Endothelial cell (in vitro differentiated cells): ENCODE results near the gene APBB2. TPM values are rescaled to one million over a fixed set of nuclear protein-coding genes. Genes with fewer than 3 reads are reported as not detected.
A peak's percentile ranks its signal among the peaks of the same experiment; 100 is the strongest.

Experiments
- DNase-seq: peaks from one replicate; pipeline ENCODE4 v3.0.0; 2021; ENCODE audit warnings: low spot score
- H3K27ac Mint-ChIP-seq: one replicate; pipeline ENCODE4 v1.8.0; 2021; ENCODE audit warnings: mixed read lengths, inconsistent platforms; ENCODE audit not compliant: unreplicated experiment
- H3K27me3 Mint-ChIP-seq: one replicate; pipeline ENCODE4 v1.8.0; 2021; ENCODE audit warnings: mild to moderate bottlenecking, moderate library complexity, mixed read lengths, inconsistent platforms; ENCODE audit not compliant: unreplicated experiment
- H3K36me3 Mint-ChIP-seq: one replicate; pipeline ENCODE4 v1.8.0; 2021; ENCODE audit warnings: mild to moderate bottlenecking, low read depth, mixed read lengths, inconsistent platforms; ENCODE audit not compliant: unreplicated experiment
- H3K4me1 Mint-ChIP-seq: one replicate; pipeline ENCODE4 v1.8.0; 2021; ENCODE audit warnings: mild to moderate bottlenecking, mixed read lengths, inconsistent platforms; ENCODE audit not compliant: unreplicated experiment
- H3K4me3 Mint-ChIP-seq: one replicate; pipeline ENCODE4 v1.8.0; 2021; ENCODE audit warnings: mild to moderate bottlenecking, mixed read lengths, inconsistent platforms; ENCODE audit not compliant: unreplicated experiment
- H3K9me3 Mint-ChIP-seq: one replicate; pipeline ENCODE4 v1.8.0; 2021; ENCODE audit warnings: mixed read lengths, inconsistent platforms; ENCODE audit not compliant: unreplicated experiment
- total RNA-seq: library from RNA; stranded (reverse); fragmentation: NEBNext Ultra II Directional; extraction: Animal tissue kit (Norgen Biotek cat#: 25700); gene quantifications from one replicate; pipeline ENCODE4 v1.2.1, GENCODE V29; 2021; ENCODE audit not compliant: unreplicated experiment
- TF ChIP-seq, protein P1 (sequence below): fragments of 200-600 bp; sonication (generic); IDR thresholded peaks from one replicate; pipeline ENCODE4 v1.5.0; 2021; ENCODE audit warnings: antibody characterized with exemption; ENCODE audit not compliant: unreplicated experiment

APBB2 gene
- total RNA-seq, 1 donor from 2014 or later: 103 TPM

GRCh38 chr4:41227902-41228301 lies 13.6 kb upstream of the APBB2 start:
- H3K27ac Mint-ChIP-seq: no peak overlapping the region
- H3K4me3 Mint-ChIP-seq: no peak overlapping the region
- no peaks in the 10 kb centered on the region for H3K9me3 Mint-ChIP-seq
- H3K36me3 Mint-ChIP-seq: no peaks in the 10 kb centered on the region
- no peak for DNase-seq
- TF ChIP-seq, protein P1, sequence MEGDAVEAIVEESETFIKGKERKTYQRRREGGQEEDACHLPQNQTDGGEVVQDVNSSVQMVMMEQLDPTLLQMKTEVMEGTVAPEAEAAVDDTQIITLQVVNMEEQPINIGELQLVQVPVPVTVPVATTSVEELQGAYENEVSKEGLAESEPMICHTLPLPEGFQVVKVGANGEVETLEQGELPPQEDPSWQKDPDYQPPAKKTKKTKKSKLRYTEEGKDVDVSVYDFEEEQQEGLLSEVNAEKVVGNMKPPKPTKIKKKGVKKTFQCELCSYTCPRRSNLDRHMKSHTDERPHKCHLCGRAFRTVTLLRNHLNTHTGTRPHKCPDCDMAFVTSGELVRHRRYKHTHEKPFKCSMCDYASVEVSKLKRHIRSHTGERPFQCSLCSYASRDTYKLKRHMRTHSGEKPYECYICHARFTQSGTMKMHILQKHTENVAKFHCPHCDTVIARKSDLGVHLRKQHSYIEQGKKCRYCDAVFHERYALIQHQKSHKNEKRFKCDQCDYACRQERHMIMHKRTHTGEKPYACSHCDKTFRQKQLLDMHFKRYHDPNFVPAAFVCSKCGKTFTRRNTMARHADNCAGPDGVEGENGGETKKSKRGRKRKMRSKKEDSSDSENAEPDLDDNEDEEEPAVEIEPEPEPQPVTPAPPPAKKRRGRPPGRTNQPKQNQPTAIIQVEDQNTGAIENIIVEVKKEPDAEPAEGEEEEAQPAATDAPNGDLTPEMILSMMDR: no peak
- peaks cover 4% of the 10 kb centered on the region for H3K27me3 Mint-ChIP-seq
- peaks cover 2% of the 10 kb centered on the region for H3K4me1 Mint-ChIP-seq

- Mint-ChIP-seq H3K4me3 (no peak overlapping the region), H3K36me3 (no peaks in the 10 kb centered on the region), H3K4me1 (peaks cover 9% of the 10 kb centered on the region), H3K27me3 (no peaks in the 10 kb centered on the region), H3K27ac (no peak overlapping the region), H3K9me3 (no peaks in the 10 kb centered on the region)
- TF ChIP-seq, protein P1: no peak
- no peak for DNase-seq
Observed at GRCh38 chr4:41221850-41222645, 7.7 kb upstream of the APBB2 start.

GRCh38 chr4:41219421-41219950 lies 5.1 kb upstream of the APBB2 start:
- TF ChIP-seq, protein P1: no peak
- H3K4me1 Mint-ChIP-seq: peaks cover 26% of the 10 kb centered on the region
- DNase-seq: no peak
- peaks cover 4% of the 10 kb centered on the region for H3K36me3 Mint-ChIP-seq
- H3K9me3 Mint-ChIP-seq: no peaks in the 10 kb centered on the region
- peaks cover 4% of the 10 kb centered on the region for H3K27me3 Mint-ChIP-seq
- H3K27ac Mint-ChIP-seq: no peak overlapping the region
- H3K4me3 Mint-ChIP-seq: no peak overlapping the region

DNA sequence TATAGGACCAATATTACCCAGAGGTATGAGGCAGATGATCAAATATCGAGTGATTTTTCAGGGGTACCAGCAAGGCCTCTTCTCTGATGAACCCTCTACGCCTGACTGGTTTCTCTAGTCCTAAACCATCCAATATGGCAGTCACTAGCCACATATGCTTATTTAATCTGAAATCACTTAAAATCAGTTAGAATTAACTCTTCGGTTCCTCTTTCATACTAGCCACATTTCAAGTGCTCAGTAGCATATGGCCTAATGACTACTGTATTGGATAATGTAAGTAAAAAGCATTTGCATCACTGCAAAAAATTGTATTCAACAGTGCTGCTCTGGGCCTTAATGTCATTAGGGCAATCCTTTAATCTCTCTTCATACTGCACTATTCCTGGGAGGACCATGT lies 4.4 kb upstream of the APBB2 start:
- no peak for DNase-seq
- TF ChIP-seq, protein P1: no peak
- peaks cover 26% of the 10 kb centered on the region for H3K4me1 Mint-ChIP-seq
- no peak overlapping the region for H3K4me3 Mint-ChIP-seq
- H3K27ac Mint-ChIP-seq: no peak overlapping the region
- peaks cover 4% of the 10 kb centered on the region for H3K36me3 Mint-ChIP-seq
- no peaks in the 10 kb centered on the region for H3K9me3 Mint-ChIP-seq
- peaks cover 4% of the 10 kb centered on the region for H3K27me3 Mint-ChIP-seq

GRCh38 chr4:41217374-41217773 lies 3.0 kb upstream of the APBB2 start:
- H3K36me3 Mint-ChIP-seq: peaks cover 4% of the 10 kb centered on the region
- TF ChIP-seq, protein P1: no peak
- peak overlapping the region; percentile 98 for H3K27ac Mint-ChIP-seq
- peaks cover 37% of the 10 kb centered on the region for H3K4me1 Mint-ChIP-seq
- H3K4me3 Mint-ChIP-seq: no peak overlapping the region
- peaks cover 14% of the 10 kb centered on the region for H3K27me3 Mint-ChIP-seq
- H3K9me3 Mint-ChIP-seq: no peaks in the 10 kb centered on the region
- no peak for DNase-seq
